Retina (tissue), 1 donor: Measurements from ENCODE around the gene ERN1.
"Not testable (repeated sequence)": the region's sequence is repeated elsewhere in the genome, so short reads cannot be mapped to it uniquely, and the experiment has no call there.

ENCODE experiments used
- DNase-seq: peaks from one replicate; pipeline ENCODE4 v3.0.0-alpha.2; 2016

Gene ERN1

DNA sequence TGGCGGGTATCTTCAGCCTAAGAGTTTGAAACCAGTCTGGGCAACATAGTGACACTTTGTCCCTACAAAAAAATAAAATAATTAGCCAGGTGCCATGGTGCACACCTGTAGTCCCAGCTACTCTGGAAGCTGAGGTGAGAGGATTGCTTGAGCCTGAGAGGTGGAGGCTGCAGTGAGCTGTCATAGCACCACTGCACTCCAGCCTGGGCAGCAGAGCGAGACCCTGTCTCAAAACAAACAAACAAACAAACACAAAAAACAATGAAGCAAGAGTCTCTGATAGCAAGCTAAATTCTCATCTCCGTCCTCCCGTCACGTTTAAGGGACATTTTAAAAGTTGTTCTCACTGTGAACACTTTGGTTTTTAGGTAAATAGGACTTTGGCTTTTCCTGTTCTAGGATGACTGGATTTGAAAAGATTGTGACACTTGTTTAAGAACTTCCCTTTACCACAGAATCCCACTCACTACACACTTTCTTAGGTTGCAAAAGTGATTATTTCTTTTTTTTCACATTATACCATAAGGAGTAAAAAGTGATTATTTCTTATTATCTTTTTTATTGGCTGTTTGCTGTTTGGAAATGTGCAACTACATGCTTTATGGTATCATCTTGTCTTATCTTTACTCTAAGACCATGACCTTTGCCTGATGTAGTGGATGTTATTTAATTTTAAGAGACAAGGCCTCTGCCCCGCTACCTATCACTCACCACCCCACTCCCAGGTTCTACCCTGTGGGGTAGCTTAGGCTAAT, 4.4 kb upstream of the ERN1 start:
- no peak for DNase-seq

- peak; percentile 71 for DNase-seq
Measured at GRCh38 chr17:64133546-64134215, 3.7 kb upstream of the ERN1 start.

GRCh38 chr17:64131606-64132270, 1.8 kb upstream of the ERN1 start:
- DNase-seq: no peak

DNA sequence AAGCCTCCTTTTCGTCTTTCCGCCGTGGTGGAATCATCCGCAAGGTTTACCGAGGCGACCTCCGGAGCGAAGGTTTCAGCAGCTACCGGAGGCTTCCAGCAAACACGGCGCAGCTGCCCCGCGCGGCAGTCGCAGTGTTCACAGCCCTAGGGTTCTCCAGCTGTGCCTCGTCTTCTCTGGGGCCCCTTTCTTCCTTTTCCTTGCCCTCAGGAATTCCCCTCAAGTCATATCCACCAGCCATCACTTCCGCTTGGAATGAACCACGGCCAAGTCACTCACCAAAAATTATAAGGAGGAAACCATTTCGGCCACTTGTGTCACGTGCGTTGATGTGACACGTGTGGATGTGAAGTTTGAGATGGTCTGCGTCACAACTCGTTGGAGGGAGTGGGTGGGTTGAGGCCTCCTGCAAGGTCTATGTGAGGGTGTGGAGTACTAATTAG, 636 bp upstream of the ERN1 start:
- DNase-seq: no peak

DNA sequence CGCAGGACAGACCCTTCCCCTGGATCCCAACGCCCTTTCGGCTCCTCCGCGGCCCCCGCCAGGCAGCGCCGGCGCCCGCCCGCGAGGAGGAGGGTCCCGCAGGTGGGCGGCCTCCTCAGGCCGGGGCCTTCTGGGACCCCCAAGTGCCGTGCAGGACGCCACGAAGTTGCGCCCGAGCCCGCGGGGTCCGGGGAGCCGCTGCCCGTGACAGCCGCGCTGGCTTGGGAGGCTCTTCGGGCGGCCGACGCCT, 504 bp downstream of the ERN1 start:
- no peak for DNase-seq

DNA sequence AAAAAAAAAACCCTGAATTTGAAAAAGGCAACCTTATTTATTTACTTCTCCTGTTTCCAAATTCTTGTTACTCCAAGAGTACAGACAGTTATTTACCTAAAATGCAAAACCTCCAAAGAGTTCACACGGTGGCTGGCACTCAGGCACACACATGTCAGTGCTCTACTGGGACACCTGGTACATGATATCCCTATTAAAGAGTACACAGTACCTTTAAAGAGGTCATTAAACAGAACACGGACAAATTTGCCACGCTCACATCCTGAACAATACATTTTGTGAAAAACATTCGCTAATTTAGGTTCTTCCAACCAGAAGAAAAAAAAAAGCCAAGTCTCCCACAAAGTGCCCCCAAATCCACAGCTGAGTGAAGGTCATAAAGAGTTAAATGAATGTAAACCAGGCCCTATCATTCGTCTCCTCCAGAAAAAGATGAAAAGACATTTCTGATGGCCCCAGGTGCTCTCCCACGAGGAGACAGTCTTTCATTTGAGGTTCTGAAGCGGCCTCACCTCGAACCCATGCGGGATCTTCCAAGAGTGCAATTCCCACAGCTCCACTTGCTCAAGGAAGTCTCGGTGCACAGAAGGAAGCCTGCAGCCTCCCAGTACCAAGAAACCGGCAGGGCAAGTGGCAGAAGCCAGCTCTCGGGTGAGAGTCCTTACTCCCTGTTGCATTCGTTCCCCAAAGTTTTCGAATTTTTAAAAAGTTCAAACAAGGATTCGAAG, 993 bp downstream of the ERN1 start:
- peak; percentile 75 for DNase-seq

- DNase-seq: no peak
Measured at GRCh38 chr17:64126918-64127317, 3.0 kb downstream of the ERN1 start.

- DNase-seq: no peak
Measured at GRCh38 chr17:64125937-64126336, 4.0 kb downstream of the ERN1 start.

DNA sequence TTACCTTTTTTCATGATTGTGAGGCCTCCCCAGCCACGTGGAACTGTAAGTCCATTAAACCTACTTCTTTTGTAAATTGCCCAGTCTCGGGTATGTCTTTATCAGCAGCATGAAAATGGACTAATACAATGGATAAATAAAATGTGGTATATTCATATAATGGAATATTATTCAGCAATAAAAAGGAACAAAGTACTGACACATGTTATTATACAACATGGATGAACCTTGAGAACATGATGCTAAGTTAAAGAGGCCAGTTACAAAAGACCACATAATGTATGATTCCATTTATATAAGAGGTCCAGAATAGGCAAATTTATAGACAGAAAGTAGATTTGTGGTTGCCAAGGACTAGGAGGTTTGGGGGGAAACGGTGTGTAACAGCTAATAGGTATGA, 5.3 kb downstream of the ERN1 start:
- no peak for DNase-seq

- DNase-seq: no peak
Measured at GRCh38 chr17:64123114-64123513, 6.8 kb downstream of the ERN1 start.

GRCh38 chr17:64120972-64121786, 8.8 kb downstream of the ERN1 start:
- DNase-seq: not testable (repeated sequence)

DNA sequence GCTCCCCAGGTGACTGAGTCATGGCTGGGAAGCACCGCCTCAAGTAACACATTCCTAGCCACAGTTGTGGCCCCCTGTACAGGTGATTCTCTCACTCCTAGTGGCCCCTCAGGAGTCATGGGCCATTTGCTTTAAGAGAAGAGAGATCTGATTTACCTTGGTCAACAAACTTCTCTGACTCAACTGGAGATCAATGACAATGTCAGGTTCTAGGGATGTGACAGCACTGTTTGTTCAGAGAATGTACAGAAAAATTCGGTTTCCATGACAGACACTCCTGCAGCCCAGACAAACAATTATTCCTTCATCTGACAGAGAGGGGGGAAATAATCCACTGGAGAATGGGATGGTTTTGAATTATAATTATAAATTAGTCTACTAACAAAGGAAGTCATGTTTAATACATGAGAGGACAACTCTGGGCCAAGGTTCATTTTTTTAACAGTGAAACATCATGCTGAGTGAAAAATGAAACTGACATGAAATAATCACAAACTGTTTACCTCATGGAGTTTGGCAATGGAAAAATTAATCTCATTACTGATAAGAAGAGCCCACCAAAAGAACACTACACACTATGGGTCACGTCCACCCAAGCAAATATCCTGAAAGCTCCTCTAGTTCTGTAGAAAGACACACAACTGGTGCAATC, 9.7 kb downstream of the ERN1 start:
- no peak for DNase-seq

DNA sequence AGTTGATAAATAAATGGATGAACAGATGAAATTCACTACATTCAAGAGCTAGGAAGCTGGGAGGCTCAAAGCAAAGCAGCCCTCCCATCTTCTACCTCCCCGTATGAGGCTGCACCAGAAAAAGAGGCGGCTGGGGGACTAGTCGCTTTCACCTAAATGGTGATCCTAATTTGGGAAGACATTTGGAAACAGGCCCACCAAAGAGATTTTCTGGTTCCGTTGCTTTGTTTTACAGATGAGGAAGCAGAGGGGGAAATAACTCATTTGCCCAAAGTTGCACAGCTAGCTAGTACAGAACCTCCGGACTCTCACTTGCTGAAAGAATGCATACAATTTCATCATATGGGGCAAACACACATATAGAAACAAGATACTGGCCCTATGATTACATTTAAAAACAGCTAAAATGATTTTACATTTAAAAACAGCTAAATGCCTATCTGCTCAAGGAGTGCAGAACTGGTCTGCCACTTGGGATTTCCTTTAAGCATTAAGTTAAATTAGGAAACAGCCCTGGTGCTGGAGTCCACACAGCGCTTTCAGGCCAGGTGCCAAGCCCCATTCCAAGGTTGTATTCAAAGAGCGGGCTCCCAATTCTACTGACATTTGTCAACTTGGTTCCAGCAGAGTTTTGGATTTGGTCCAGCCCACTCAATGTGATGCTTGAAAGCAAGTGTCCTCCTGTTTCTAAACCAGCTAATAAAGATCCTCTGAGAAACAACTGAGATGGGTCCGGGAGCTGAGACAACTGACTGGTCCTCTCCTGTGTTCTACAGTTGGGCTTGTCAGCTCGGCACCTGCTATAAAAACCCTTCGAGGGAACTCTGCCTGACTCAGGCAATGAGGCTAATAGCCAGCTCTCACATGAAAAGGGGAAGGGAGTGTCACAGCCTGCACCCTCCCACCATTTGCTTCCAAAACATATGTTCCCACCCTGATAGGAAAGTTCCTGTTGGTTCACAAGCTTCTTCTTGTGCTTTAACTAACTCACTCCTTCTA, 11.7 kb downstream of the ERN1 start:
- peak; percentile 48 for DNase-seq

- DNase-seq: no peak
Measured at GRCh38 chr17:64115822-64116534, 14.0 kb downstream of the ERN1 start.

- no peak for DNase-seq
Measured at GRCh38 chr17:64115043-64115698, 14.8 kb downstream of the ERN1 start.

DNA sequence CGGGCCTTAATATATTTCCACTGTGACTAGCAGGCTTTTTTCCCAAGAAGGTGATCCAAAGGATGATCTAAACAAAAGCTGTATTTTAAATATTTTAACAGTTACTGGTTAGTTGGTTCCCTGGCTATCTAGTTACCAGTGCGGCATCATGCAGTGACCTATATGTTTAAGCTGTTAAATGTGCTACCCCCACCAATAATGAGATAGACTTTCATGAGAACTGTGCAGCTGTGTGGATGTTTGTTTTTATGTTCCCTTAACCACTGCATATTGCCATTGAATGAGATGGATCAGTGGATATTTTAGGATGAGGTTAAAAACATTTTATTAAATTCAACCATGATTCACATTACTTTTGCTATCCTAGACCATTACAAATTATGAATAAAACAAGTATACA, 16.9 kb downstream of the ERN1 start:
- DNase-seq: no peak

GRCh38 chr17:64111831-64112230, 18.1 kb downstream of the ERN1 start:
- no peak for DNase-seq

DNA sequence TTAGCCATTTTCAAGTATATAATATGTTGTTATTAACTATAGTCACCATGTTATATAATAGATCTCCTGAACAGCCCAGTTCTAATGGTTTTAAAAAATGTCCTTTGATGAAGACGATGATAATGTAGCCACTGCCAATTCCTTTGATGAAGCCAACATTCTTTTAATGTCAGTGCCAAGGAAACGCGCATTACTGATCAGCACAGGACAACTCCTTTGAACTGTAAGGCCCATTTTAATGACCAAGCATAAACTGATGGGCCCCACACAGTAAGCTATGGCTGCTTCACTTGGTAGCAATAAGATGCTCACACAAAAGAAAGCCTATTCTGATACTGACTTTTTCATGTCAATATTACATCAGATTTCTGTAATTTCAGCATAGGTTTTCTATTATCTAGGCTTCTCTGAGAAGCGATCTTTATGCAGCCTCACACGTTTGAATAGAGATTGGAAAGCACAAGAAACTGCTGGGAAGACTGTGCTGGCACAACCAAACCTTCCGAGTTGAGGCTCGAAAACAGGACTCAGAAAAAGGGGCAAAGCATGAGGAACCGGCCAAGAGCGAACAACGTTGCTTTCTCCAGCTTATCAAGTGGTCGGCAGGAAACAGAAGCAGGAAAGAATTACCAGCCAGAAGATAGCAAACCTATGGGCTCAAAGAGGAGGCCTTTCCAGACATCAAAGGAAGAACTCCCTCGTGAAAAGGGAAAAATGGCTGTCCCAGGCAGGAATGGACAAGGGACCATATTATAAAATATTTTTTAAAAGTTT, 19.4 kb downstream of the ERN1 start:
- no peak for DNase-seq

DNA sequence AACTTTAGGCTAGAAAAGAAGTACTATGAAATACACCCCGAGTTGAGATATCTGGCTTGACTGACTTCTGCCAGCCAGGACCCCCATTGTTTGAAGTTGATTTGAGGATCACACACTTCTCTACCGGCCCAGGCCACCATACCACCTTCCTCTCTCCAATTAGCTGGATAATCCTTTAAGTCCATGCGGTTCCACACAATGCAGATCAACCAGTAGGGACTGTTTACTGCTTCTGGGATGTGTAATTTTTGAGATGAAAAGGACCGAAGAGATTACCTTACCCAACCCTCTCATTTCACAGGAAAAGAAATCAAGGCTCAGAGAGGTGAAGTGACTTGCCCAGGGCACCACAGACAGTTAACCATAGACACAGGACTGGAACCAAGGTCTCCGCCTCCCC, 20.5 kb downstream of the ERN1 start:
- no peak for DNase-seq
